GM12878 (cell line): ENCODE data around the gene PFN3. TPM values are rescaled to one million over a fixed set of nuclear protein-coding genes. Genes with fewer than 3 reads are reported as not detected.

Source experiments
- ATF7 ChIP-seq: fragments of 450-650 bp; IDR thresholded peaks from 2 replicates; pipeline ENCODE4 v1.6.1; 2016; ENCODE audit warnings: low read depth, mild to moderate bottlenecking
- CHD4 ChIP-seq: fragments of 200-600 bp; sonication (generic); IDR thresholded peaks from 2 replicates; pipeline ENCODE4 v1.6.1; 2016; ENCODE audit warnings: mild to moderate bottlenecking
- IKZF2 ChIP-seq, 2 experiments: fragments of 450-650 bp; IDR thresholded peaks; 2 replicates each; pipeline ENCODE4 v1.6.1; 2017; ENCODE audit warnings: mild to moderate bottlenecking in 2 of 2, moderate library complexity in 2 of 2
- JUNB ChIP-seq: IDR thresholded peaks from 2 replicates; pipeline ENCODE4 v1.6.1; 2016; ENCODE audit warnings: antibody characterized with exemption, mild to moderate bottlenecking
- NFIC ChIP-seq: IDR thresholded peaks from 2 replicates; pipeline ENCODE4 v1.6.1; 2012; ENCODE audit warnings: low read depth, mild to moderate bottlenecking, inconsistent platforms, low read length, moderate library complexity
- NR2F1 ChIP-seq: fragments of 450-650 bp; conservative IDR thresholded peaks from 2 replicates; pipeline ENCODE4 v1.6.1; 2017; ENCODE audit warnings: mild to moderate bottlenecking
- TAF1 ChIP-seq: IDR thresholded peaks from 2 replicates; pipeline ENCODE4 v1.6.1; 2011; ENCODE audit warnings: mild to moderate bottlenecking, low read depth, low read length, borderline replicate concordance
- YY1 ChIP-seq: IDR thresholded peaks from 2 replicates; pipeline ENCODE4 v1.6.1; 2011; ENCODE audit warnings: low read depth, mild to moderate bottlenecking, low read length
- ZBED1 ChIP-seq: IDR thresholded peaks from 2 replicates; pipeline ENCODE4 v1.6.1; 2016; ENCODE audit warnings: borderline replicate concordance
- ZNF687 ChIP-seq: fragments of 450-650 bp; IDR thresholded peaks from 2 replicates; pipeline ENCODE4 v1.6.1; 2017; ENCODE audit warnings: mild to moderate bottlenecking, moderate library complexity
- ZSCAN29 ChIP-seq: fragments of 450-650 bp; IDR thresholded peaks from 2 replicates; pipeline ENCODE4 v1.6.1; 2017; ENCODE audit warnings: mild to moderate bottlenecking, moderate library complexity
- polyA plus RNA-seq, 11 experiments: library from polyadenylated mRNA; depleted of rRNA in 4 of 11; unstranded in 6 of 11; stranded (reverse) in 5 of 11; fragments of >200 nt; fragmentation: Nextera tagmentation in 4 of 11; fragmentation: Illumina TruSeq in 1 of 11; extraction: Ambion mirVana in 4 of 11; extraction: Trizol in 1 of 11; gene quantifications; 1 replicate in 1 of 11; 2 replicates in 10 of 11; pipeline versions ENCODE4 v1.2.1 to v1.2.3, GENCODE V29; 2011 to 2016; ENCODE audit warnings: inconsistent platforms in 2 of 11, missing spikeins in 2 of 11, low read depth in 1 of 11
- total RNA-seq, 4 experiments: library from RNA; depleted of rRNA in 3 of 4; stranded (reverse); fragments of >200 nt in 3 of 4; fragmentation: Illumina TruSeq in 1 of 4; extraction: Trizol in 1 of 4; gene quantifications; 2 replicates each; pipeline versions ENCODE4 v1.2.1 to v1.2.3, GENCODE V29; 2013 to 2021
- TF ChIP-seq, protein P1 (sequence below): IDR thresholded peaks from 2 replicates; pipeline ENCODE4 v1.6.1; 2012; ENCODE audit warnings: low read length, inconsistent platforms

PFN3 gene
- total and polyA plus RNA-seq, 10 of the 15 experiments (the other 5 are each of a cell fraction or from before 2014, with no cell fraction given): not detected

DNA sequence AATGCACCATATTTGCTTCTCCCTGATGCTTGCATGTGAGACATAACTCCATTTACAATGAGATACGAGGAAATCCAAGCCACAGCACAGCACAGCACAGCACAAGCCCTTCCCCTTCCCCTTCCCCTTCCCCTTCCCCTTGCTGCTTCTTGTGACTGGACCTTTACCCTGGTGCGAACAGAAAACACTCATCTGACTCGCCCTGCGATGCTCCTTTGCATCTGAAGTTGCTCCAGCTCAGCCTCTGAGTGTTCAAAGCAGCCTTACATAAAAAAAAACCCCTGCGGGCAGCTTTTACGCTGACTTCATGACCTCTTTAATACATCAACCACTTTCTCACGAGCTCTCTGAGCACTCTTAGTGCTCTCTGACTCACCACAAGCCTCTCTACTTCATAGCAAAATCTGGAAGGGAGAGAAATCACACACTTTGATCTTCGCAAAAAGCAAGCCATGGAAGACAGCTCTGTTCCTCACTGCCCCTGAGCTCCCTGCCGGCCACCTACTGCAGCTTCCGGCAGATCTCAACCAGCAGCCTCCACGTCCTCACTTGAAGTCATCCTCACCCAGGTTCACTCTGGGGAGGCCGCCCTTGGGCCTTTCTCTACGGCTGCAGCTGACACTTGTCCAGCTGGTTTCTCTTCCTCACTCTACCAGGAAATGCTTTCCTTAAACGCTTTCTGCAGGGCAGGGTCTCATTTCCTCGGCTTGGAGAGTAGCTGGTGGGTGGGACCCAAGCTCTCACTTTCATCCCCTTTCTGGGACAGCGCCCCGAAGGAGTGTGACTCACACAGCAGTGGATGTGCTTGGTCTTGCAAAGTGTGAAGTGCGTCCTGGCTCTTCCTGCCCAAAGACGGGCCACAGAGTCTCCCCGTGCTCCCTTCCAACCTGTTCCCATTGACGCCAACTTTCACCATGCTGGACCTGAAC is 11.0 kb downstream of the PFN3 start (continued):
- TF ChIP-seq ZBED1: no peak
- TF ChIP-seq JUNB: peak; percentile 42; the same call in 1 of the 2 replicates
- TF ChIP-seq, protein P1, sequence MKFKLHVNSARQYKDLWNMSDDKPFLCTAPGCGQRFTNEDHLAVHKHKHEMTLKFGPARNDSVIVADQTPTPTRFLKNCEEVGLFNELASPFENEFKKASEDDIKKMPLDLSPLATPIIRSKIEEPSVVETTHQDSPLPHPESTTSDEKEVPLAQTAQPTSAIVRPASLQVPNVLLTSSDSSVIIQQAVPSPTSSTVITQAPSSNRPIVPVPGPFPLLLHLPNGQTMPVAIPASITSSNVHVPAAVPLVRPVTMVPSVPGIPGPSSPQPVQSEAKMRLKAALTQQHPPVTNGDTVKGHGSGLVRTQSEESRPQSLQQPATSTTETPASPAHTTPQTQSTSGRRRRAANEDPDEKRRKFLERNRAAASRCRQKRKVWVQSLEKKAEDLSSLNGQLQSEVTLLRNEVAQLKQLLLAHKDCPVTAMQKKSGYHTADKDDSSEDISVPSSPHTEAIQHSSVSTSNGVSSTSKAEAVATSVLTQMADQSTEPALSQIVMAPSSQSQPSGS: peak; percentile 80
- no peak for TF ChIP-seq ZSCAN29
- peak; percentile 38 to 44; a peak in 1 of 4 replicates for TF ChIP-seq IKZF2 (IDR thresholded peaks at IDR 0.05)
- 0 out of 2 replicates have a peak, but pooled peaks have one; percentile 44 for TF ChIP-seq ZNF687
- TF ChIP-seq YY1: 0 out of 2 replicates have a peak, but pooled peaks have one; percentile 26
- no peak for TF ChIP-seq TAF1
- peak; percentile 58; the same call in 1 of the 2 replicates for TF ChIP-seq NFIC
- TF ChIP-seq CHD4: no peak
- TF ChIP-seq ATF7: no peak; the same call in 1 of the 2 replicates
- TF ChIP-seq NR2F1: peak; percentile 91
- TF ChIP-seq, all 136 proteins: peak for 26
